Superior temporal gyrus (tissue), 1 donor: ENCODE measurements around the gene PTPN9.

Source experiments
- DNase-seq: peaks from one replicate; pipeline ENCODE4 v3.0.0-alpha.2; 2016; ENCODE audit errors: extremely low spot score

The PTPN9 gene

DNA sequence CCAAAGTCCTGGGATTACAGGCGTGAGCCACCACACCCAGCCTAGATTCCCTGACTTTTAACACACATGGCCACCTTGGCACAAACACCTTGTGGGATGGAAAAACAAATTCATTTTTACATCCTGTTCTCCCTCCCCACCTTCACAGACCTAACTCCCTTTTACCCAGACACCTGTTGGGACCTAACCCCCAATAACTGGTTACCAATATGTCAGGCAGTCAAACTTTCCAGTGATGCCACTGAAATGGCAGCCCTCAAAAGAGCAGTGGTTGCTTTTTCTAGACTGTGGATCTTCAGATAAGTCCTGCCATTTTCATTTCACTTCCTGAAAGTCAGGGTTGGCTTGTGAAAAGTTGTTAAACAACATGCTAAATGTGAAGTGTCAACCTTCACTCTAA lies 162.5 kb downstream of the PTPN9 start:
- no peak for DNase-seq
